T follicular helper cell (primary cell): ENCODE measurements around the gene FAM107B.

ENCODE experiments used
- DNase-seq: peaks from one replicate; pipeline ENCODE4 v3.0.0-alpha.2; 2020; ENCODE audit warnings: low read depth

Gene FAM107B

GRCh38 chr10:14580671-14581332 is 193.9 kb downstream of the FAM107B start:
- no peak for DNase-seq

GRCh38 chr10:14579405-14579804 is 195.3 kb downstream of the FAM107B start:
- DNase-seq = no peak

- DNase-seq = no peak
Observed at GRCh38 chr10:14578060-14578952, 196.4 kb downstream of the FAM107B start.

GRCh38 chr10:14574885-14575284 is 199.8 kb downstream of the FAM107B start:
- no peak for DNase-seq

- DNase-seq = no peak
Observed at GRCh38 chr10:14574291-14574690, 200.4 kb downstream of the FAM107B start.

- DNase-seq = no peak
Observed at GRCh38 chr10:14573666-14574261, 200.9 kb downstream of the FAM107B start.

- no peak for DNase-seq
Observed at GRCh38 chr10:14572811-14573210, 201.9 kb downstream of the FAM107B start.

GRCh38 chr10:14571866-14572507 is 202.7 kb downstream of the FAM107B start:
- DNase-seq = peak; percentile 57

- DNase-seq = no peak
Observed at GRCh38 chr10:14570800-14571199, 203.9 kb downstream of the FAM107B start.

GRCh38 chr10:14569274-14570060 is 205.2 kb downstream of the FAM107B start:
- no peak for DNase-seq

- no peak for DNase-seq
Observed at GRCh38 chr10:14567421-14567820, 207.3 kb downstream of the FAM107B start.

- DNase-seq = no peak
Observed at GRCh38 chr10:14566498-14566897, 208.2 kb downstream of the FAM107B start.

GRCh38 chr10:14565199-14565598 is 209.5 kb downstream of the FAM107B start:
- no peak for DNase-seq

GRCh38 chr10:14564268-14564744 is 210.4 kb downstream of the FAM107B start:
- no peak for DNase-seq

GRCh38 chr10:14563359-14563940 is 211.2 kb downstream of the FAM107B start:
- DNase-seq = no peak

- no peak for DNase-seq
Observed at GRCh38 chr10:14563076-14563336, 211.7 kb downstream of the FAM107B start.

- no peak for DNase-seq
Observed at GRCh38 chr10:14562218-14563075, 212.2 kb downstream of the FAM107B start.

- no peak for DNase-seq
Observed at GRCh38 chr10:14560791-14561765, 213.6 kb downstream of the FAM107B start.

- peak; percentile 51 for DNase-seq
Observed at GRCh38 chr10:14560274-14560673, 214.4 kb downstream of the FAM107B start.
